Measurements from ENCODE around the gene KAT6B.
"Not testable (repeated sequence)": the region's sequence is repeated elsewhere in the genome, so short reads cannot be mapped to it uniquely, and the experiment has no call there.

KAT6B gene

GRCh38 chr10:74859546-74859945 is 33.1 kb downstream of the KAT6B start:
- no peak for DNase-seq (ENCODE audit: low spot score)

DNA sequence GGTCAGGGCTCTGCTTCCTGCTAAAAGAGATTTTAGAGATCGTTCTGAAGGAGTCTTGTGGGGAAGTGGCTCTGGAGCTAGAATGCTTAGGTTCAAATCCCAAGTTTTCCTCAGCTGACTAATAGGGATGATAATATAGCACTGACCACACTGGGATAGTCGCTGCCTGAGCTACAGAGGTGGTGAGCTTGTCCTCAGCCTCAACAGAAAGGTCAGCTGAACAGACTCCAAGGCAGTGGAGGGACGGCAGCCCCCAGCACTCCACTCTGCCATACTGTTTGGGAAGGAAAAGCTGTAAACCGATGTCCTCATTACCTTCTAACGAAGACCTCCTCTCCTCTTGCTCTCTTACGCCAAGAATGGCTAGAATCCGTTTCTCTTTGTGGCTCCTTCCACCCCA is 36.2 kb downstream of the KAT6B start:
- DNase-seq (ENCODE audit: low spot score): no peak

DNA sequence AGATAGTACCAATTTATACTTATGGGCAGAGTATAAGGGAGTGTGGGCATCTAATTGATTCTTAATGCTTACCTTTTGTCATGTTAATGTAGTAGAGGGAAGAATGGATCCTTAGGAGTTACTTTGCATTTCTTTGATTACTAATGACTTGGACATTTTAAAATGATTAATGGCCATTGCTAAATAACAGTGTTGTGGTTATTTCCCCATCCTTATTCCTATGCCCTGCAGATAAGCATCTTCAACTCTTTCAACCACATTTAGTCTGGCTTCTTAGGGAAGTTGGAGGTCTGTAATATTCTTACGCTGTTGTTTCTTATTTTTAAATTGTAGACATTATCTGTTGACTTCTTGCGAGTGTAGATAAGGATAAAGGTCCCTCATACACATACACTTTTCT is 37.2 kb downstream of the KAT6B start:
- DNase-seq (ENCODE audit: low spot score): no peak

GRCh38 chr10:74867351-74867750 is 41.0 kb downstream of the KAT6B start:
- no peak for DNase-seq (ENCODE audit: low spot score)

- DNase-seq (ENCODE audit: low spot score): no peak
These were observed 42.1 kb downstream of the KAT6B start for GRCh38 chr10:74868392-74868977.

DNA sequence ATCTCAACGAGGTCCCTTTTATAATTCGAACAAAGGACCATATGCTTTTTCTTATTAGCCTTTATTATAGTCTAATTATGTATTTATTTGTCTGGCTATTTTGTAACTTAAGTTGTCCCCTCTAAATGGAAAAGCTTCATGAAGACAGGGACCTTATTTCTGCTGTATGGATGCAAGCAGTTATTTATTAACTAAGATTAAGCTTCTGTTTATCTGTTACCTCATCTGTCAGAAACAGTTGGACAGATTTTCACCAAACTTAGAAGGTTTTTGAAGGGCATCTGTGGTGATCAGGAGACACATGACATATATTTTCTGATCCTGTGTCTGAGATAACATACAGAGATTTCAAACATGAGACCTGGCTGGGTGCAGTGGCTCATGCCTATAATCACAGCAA is 43.2 kb downstream of the KAT6B start:
- no peak for DNase-seq (ENCODE audit: low spot score)

GRCh38 chr10:74870191-74870590 is 43.8 kb downstream of the KAT6B start:
- no peak for DNase-seq (ENCODE audit: low spot score)

- no peak for DNase-seq (ENCODE audit: low spot score)
These were observed 45.4 kb downstream of the KAT6B start for GRCh38 chr10:74871595-74872382.

DNA sequence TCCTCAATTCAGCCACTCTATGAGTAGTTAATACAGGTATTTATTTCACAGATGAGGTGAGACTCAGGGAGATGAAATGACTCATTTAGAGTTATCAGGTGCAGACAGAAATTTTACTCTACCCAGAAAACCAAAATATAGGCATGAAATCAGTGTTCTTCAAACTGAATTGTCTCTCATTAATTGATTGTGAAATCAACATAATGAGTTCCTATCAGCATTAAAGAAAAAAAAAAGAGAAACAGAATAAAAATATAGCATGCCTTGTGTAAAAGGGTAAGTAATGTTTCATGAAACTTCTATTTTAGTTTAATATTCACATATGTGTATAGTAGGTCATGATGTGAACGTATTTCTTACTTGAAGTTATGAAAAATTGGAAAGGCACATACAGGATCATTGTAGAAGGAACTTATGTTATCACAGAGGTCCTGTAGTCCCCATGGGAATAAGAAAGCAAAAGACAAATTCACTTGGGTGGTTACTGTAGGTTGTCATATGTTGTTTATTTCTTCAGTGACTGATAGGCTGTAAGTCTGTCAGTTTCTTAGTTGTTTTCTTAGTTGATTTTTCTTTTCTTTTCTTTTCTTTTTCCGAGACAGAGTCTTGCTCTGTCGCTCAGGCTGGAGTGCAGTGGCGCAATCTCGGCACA is 47.5 kb downstream of the KAT6B start:
- no peak for DNase-seq (ENCODE audit: low spot score)

- DNase-seq (ENCODE audit: low spot score): no peak
These were observed 48.2 kb downstream of the KAT6B start for GRCh38 chr10:74874649-74875048.

DNA sequence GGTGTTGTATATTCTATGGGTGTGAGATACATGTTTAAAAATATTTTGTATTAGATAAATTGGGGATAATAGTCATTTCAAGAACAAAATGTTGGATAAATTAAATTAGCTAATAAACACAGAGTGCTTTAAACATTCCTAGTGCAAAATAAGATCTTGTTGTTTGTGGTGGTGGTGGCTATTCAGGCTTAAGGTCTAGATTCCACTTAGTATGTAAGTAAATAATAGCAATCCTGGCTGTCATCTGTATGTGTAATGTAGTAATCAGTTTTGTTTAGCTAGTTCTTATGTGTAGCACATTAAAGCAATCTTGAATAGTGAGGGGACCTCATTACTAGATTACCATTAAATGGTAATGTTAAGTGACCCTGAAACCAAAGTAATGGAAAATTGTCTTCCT is 48.7 kb downstream of the KAT6B start:
- DNase-seq (ENCODE audit: low spot score): no peak

- DNase-seq (ENCODE audit: low spot score): no peak
These were observed 49.6 kb downstream of the KAT6B start for GRCh38 chr10:74875966-74876365.

GRCh38 chr10:74877054-74877453 is 50.7 kb downstream of the KAT6B start:
- not testable (repeated sequence) for DNase-seq (ENCODE audit: low spot score)

DNA sequence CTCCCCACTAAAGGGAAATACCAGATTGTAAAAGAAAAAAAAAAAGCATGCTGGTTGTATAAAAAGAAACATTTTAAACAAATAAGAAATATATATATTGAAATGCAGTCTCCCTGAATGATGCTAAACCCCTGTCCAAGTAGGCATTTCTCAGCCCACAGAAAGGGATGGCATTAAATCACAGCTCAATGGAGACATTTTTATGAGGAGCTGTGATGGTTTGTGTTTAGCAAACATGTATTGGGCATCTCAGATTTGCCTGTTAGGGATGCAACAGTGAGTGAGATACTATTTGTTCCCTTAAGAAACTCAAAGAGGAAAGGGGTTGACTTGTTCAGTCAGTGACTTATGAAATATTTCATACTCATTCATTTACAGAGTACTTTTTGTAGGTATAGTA is 51.5 kb downstream of the KAT6B start:
- no peak for DNase-seq (ENCODE audit: low spot score)

DNA sequence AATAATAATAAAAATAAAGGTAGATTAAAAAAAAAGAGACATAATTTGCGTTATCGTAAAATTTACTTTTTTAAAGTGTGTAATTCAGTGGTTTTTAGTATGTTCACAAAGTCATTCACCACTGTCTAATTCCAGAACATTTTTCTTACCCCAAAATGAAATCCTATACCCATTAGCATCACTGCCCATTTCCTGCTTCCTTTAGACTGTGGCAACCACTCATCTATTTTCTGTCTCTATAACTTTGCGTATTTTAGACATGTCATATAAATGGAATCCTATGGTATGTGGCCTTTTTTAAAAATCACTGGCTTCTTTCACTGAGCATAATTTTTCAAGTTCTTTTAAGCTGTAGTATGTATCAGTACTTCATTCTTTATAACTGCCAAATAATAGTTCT is 53.6 kb downstream of the KAT6B start:
- DNase-seq (ENCODE audit: low spot score): no peak

GRCh38 chr10:74881253-74881884 is 55.0 kb downstream of the KAT6B start:
- DNase-seq (ENCODE audit: low spot score): no peak

GRCh38 chr10:74882427-74882826 is 56.0 kb downstream of the KAT6B start:
- DNase-seq (ENCODE audit: low spot score): no peak

GRCh38 chr10:74882831-74883230 is 56.4 kb downstream of the KAT6B start:
- no peak for DNase-seq (ENCODE audit: low spot score)

DNA sequence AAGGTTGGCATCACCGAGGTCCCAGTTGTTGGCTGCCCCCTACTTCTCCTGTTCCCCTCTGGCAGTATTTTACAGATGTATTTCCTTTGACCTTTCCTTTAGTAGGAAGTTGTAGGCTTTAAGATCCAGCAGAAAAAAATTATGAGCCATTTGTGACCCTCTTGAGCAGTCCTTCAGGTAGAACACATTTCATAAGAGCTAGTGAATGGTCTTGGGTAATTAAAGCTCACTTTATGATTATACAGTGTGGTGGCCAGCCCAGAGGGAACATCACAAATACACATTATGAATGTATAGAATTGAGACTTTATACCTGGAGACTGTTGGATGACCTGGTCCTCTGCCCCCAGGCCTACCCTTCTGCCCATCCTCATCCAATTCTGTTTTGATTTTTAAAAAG is 57.0 kb downstream of the KAT6B start:
- DNase-seq (ENCODE audit: low spot score): no peak

- DNase-seq (ENCODE audit: low spot score): no peak
These were observed 61.3 kb downstream of the KAT6B start for GRCh38 chr10:74887614-74888284.

DNA sequence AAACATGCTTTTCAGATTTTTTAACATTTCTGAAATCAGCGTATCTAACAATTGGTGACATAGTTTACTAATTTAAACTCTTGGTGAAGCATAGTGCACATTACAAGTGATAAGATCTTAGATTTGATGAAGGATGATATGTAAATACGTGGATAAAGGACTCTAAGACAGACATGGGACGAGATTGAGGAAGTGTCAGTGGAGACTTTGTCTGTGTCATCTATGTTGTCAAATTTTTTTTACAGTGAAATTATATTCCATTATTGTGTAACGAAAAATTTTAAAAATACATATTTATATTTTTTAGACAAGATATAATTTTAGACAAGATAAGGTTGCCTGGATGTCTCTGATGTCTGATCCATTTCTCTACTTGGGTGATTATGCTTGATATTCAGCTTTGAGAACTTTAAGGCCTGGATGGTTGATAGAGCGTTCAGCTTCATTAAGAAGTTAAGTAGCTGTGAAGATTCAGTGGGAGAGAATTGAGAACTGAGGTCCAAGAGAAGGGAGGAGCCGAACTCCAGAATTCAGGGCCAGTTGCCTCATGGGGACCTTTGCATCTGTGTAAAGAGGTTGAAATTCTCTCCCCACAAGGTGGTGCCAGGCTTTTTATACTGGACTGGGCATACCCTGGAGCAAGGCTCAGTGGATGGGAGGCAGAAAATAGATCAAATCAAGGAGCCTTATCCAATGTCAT is 62.7 kb downstream of the KAT6B start:
- no peak for DNase-seq (ENCODE audit: low spot score)

- no peak for DNase-seq (ENCODE audit: low spot score)
These were observed 63.2 kb downstream of the KAT6B start for GRCh38 chr10:74889662-74889998.

All from hepatic stellate cell (primary cell).